Stomach (tissue), 9 donors: Measurements from ENCODE around the gene SERPINF2. TPM values are rescaled to one million over a fixed set of nuclear protein-coding genes. Genes with fewer than 3 reads are reported as not detected.

Experiments
- DNase-seq, 2 donors: peaks; one replicate each; pipeline versions ENCODE4 v3.0.0 to v3.0.0-alpha.2; 2013 to 2019
- H3K27ac ChIP-seq, 5 donors: fragments of 200-600 bp in 4 of 5; sonication (generic) in 4 of 5; one replicate each; pipeline ENCODE4 v1.5.1; 2013 to 2019; ENCODE audit warnings: mild to moderate bottlenecking in 1 of 5, moderate library complexity in 1 of 5
- H3K27me3 ChIP-seq, 3 donors: fragments of 200-600 bp; sonication (generic); one replicate each; pipeline ENCODE4 v1.5.1; 2017 to 2019; ENCODE audit warnings: mixed run types in 1 of 3
- H3K36me3 ChIP-seq, 4 donors: fragments of 200-600 bp; sonication (generic); 1 replicate in 3 of 4; 2 replicates in 1 of 4; pipeline ENCODE4 v1.5.1; 2016 to 2019
- H3K4me1 ChIP-seq, 4 donors: fragments of 200-600 bp; sonication (generic); one replicate each; pipeline ENCODE4 v1.5.1; 2016 to 2019
- H3K4me3 ChIP-seq, 4 donors: fragments of 200-600 bp; sonication (generic) in 3 of 4; one replicate each; pipeline ENCODE4 v1.5.1; 2016 to 2019; ENCODE audit warnings: mild to moderate bottlenecking in 1 of 4
- H3K9me3 ChIP-seq, 4 donors: fragments of 200-600 bp; sonication (generic); one replicate each; pipeline ENCODE4 v1.5.1; 2016 to 2019
- EP300 ChIP-seq: sonication (generic); formaldehyde crosslinking; IDR thresholded peaks from one replicate; pipeline ENCODE4 v1.6.1; 2017; ENCODE audit warnings: antibody characterized with exemption
- POLR2A ChIP-seq, 4 donors: fragments of 450-650 bp; IDR thresholded peaks; one replicate each; pipeline ENCODE4 v1.6.1; 2016; ENCODE audit warnings: antibody characterized with exemption in 4 of 4, control low read depth in 2 of 4, mild to moderate bottlenecking in 1 of 4, moderate library complexity in 1 of 4
- POLR2AphosphoS5 ChIP-seq, 3 donors: sonication (generic); formaldehyde crosslinking; IDR thresholded peaks; one replicate each; pipeline ENCODE4 v1.6.1; 2016; ENCODE audit warnings: antibody characterized with exemption in 3 of 3
- WGBS, 5 donors: extraction: QIAGEN DNeasy Blood & Tissue Kit in 3 of 5; methylation state at CpG; one replicate each; pipeline versions ENCODE4 v1.1.5 to v1.1.7; 2013 to 2018; 5-methylcytosine and 5-hydroxymethylcytosine counted together
- intact Hi-C: fragments of 100-400 bp; cut with DNase I; formaldehyde crosslinking; loops from one replicate; pipeline ENCODE4 v1.15.1; 2023; ENCODE audit warnings: low total_unique reads
- polyA plus RNA-seq, 3 donors: library from polyadenylated mRNA; stranded (reverse); fragments of 200-250 nt; gene quantifications; one replicate each; pipeline ENCODE4 v1.2.3, GENCODE V29; 2013
- total RNA-seq, 5 donors: library from RNA; depleted of rRNA; stranded (reverse); fragments of >200 nt; gene quantifications; one replicate each; pipeline versions ENCODE4 v1.1.0 to v1.2.3, GENCODE V29; 2014 to 2016
- TF ChIP-seq, protein P1 (sequence below), 7 experiments: fragments of 450-650 bp in 4 of 7; fragments of 200-600 bp in 3 of 7; sonication (generic) in 3 of 7; IDR thresholded peaks; one replicate each; pipeline ENCODE4 v1.5.1; 2016 to 2019; ENCODE audit warnings: antibody characterized with exemption in 7 of 7, control low read depth in 2 of 7, mild to moderate bottlenecking in 1 of 7
- donor health status: healthy with polysubstance abuse.
- donor health status: Bipolar disorder and iron deficiency.
- donor health status: healthy.

Gene SERPINF2
- total and polyA plus RNA-seq, 8 donors: 0.45 to 5.2 (median 1.3) TPM

DNA sequence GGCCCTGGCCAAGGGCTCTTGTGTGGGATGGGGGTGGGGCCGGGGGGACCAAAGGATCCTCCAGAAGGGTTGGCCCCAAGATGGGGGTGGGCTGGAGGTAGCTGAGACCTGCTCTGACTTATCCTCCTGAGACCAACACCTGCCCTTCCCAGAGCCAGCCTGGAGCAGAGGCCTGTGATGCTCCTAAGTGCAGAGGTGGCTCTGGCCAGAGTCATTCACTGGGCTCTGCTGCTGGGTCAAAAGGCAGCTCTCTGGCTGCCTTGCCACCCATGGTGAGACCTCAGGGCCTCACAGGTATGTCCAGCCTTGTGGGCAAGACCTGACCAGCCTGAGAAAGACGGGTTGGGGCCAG lies 393 bp downstream of the SERPINF2 start:
- no peak for TF ChIP-seq EP300
- no peak for TF ChIP-seq POLR2AphosphoS5 (IDR thresholded peaks at IDR 0.05)
- TF ChIP-seq, protein P1, sequence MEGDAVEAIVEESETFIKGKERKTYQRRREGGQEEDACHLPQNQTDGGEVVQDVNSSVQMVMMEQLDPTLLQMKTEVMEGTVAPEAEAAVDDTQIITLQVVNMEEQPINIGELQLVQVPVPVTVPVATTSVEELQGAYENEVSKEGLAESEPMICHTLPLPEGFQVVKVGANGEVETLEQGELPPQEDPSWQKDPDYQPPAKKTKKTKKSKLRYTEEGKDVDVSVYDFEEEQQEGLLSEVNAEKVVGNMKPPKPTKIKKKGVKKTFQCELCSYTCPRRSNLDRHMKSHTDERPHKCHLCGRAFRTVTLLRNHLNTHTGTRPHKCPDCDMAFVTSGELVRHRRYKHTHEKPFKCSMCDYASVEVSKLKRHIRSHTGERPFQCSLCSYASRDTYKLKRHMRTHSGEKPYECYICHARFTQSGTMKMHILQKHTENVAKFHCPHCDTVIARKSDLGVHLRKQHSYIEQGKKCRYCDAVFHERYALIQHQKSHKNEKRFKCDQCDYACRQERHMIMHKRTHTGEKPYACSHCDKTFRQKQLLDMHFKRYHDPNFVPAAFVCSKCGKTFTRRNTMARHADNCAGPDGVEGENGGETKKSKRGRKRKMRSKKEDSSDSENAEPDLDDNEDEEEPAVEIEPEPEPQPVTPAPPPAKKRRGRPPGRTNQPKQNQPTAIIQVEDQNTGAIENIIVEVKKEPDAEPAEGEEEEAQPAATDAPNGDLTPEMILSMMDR (IDR thresholded peaks at IDR 0.05): no peak
- TF ChIP-seq POLR2A (IDR thresholded peaks at IDR 0.05): no peak
- Histone ChIP-seq H3K27me3 (no peaks in the 10 kb centered on the region), H3K4me1 (peaks cover 0 to 14% (median 7%) of the 10 kb centered on the region in 4 donors), H3K4me3 (no peak overlapping the region), H3K36me3 (peaks cover 0 to 6% (median 3%) of the 10 kb centered on the region in 4 donors), H3K9me3 (no peaks in the 10 kb centered on the region), H3K27ac (peak overlapping the region in 1 of 5 donors; percentile 38)
- no peak for DNase-seq
- 79 to 97% (median 86%) methylated on average over 2 of the region's 2 CpGs for WGBS, 5 donors
- intact Hi-C loops: no loop called here

DNA sequence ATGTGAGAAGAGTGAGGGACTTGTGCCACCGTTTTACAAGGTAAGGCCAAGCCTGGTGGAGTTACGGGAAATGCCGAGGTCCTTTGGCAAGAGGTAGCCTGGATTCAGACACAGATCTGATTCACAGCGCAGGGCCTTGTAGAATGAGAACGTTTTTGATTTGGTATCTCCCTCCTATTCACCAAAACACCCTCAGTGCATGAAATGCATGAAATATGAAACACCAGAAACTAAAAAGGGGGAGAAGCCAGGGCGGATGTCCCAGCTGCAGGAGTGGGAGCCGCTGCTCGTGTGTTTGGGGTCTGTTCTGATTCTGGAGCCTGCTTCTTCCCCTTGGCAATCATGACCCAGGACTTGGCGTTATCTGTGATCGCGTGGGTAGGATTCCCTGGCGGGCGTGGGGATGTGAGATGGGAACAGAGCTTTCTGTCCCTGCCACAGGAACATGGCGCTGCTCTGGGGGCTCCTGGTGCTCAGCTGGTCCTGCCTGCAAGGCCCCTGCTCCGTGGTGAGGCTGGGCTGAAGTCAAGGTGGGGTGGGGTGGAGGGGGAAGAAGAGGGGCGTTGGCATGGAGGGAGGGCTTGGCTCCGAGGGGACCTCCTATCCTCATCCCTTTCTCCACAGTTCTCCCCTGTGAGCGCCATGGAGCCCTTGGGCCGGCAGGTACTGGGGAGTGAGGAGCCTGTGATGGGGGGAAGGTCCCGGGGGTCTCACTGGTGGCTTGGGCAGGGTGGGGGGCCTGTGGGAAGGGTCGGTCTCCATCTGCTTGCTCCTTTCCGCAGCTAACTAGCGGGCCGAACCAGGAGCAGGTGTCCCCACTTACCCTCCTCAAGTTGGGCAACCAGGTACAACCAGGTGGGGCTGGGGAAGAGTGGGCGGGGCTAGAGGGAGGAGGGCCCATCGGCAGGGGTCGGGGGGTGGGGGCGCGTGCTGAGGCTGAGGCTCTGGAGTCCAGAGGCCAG lies 2.2 kb downstream of the SERPINF2 start:
- intact Hi-C loops: no loop called here
- no peak for DNase-seq
- Histone ChIP-seq H3K9me3 (no peaks in the 10 kb centered on the region), H3K4me3 (no peak overlapping the region), H3K27ac (no peak overlapping the region), H3K27me3 (no peaks in the 10 kb centered on the region), H3K36me3 (no peaks in the 10 kb centered on the region), H3K4me1 (peaks cover 0 to 14% (median 7%) of the 10 kb centered on the region in 4 donors)
- 74 to 81% (median 77%) methylated on average over 20 to 29 of the region's 29 CpGs for WGBS, 5 donors
- no peak for TF ChIP-seq POLR2A (IDR thresholded peaks at IDR 0.05)
- TF ChIP-seq POLR2AphosphoS5 (IDR thresholded peaks at IDR 0.05): no peak
- TF ChIP-seq EP300: no peak
- TF ChIP-seq, protein P1 (IDR thresholded peaks at IDR 0.05): no peak

DNA sequence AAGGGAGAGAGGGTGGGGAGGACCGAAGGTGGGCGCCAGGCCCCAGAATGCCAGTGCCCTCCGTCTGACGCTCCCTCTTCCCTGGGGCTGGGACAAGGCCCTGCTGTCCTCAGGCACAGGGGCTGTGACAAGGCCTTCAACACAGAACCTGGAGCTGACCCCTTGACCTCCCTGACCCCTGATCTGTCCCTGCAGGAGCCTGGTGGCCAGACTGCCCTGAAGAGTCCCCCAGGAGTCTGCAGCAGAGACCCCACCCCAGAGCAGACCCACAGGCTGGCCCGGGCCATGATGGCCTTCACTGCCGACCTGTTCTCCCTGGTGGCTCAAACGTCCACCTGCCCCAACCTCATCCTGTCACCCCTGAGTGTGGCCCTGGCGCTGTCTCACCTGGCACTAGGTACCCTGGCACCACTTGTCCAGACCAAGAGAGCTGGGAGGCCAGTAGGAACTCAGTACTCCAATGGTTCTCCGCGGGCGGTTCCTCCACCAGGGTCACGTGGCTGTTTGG lies 2.9 kb downstream of the SERPINF2 start:
- no peaks in the 10 kb centered on the region for H3K27me3 ChIP-seq
- H3K27ac ChIP-seq: no peak overlapping the region
- TF ChIP-seq POLR2A (IDR thresholded peaks at IDR 0.05) (no peak), POLR2AphosphoS5 (IDR thresholded peaks at IDR 0.05) (no peak), EP300 (no peak)
- TF ChIP-seq, protein P1 (IDR thresholded peaks at IDR 0.05): no peak
- H3K4me1 ChIP-seq: peaks cover 0 to 14% (median 8%) of the 10 kb centered on the region in 4 donors
- H3K36me3 ChIP-seq: no peaks in the 10 kb centered on the region
- no peak overlapping the region for H3K4me3 ChIP-seq
- H3K9me3 ChIP-seq: no peaks in the 10 kb centered on the region
- WGBS, 5 donors: 88 to 94% (median 92%) methylated on average over 9 to 12 of the region's 12 CpGs
- intact Hi-C loops: no loop called here
- DNase-seq: no peak

DNA sequence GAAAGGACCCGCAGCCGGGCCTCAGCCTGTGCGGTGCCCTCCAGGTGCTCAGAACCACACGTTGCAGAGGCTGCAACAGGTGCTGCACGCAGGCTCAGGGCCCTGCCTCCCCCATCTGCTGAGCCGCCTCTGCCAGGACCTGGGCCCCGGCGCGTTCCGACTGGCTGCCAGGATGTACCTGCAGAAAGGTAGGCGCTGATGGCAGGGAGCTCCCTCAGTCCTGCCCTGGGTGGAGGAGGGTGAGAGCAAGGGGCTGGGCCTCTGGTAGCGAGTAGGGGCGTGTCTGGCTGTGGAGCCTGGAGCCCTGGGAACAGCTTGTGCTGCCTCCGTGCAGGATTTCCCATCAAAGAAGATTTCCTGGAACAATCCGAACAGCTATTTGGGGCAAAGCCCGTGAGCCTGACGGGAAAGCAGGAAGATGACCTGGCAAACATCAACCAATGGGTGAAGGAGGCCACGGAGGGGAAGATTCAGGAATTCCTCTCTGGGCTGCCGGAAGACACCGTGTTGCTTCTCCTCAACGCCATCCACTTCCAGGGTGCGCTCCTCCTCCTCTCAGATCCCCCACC lies 4.4 kb downstream of the SERPINF2 start:
- intact Hi-C loops: no loop called here
- Histone ChIP-seq H3K4me3 (no peak overlapping the region), H3K4me1 (peaks cover 0 to 25% (median 11%) of the 10 kb centered on the region in 4 donors), H3K27ac (peak overlapping the region in 4 of 5 donors; percentile 53 to 64 (median 57)), H3K9me3 (no peaks in the 10 kb centered on the region), H3K27me3 (no peaks in the 10 kb centered on the region), H3K36me3 (no peaks in the 10 kb centered on the region)
- TF ChIP-seq POLR2AphosphoS5 (IDR thresholded peaks at IDR 0.05): peak; percentile 51 to 75 (median 60)
- TF ChIP-seq EP300: peak; percentile 88
- TF ChIP-seq POLR2A (IDR thresholded peaks at IDR 0.05): no peak
- TF ChIP-seq, protein P1 (IDR thresholded peaks at IDR 0.05): no peak
- DNase-seq: peak; percentile 63 to 76
- WGBS, 5 donors: 36 to 74% (median 56%) methylated on average over 18 to 22 of the region's 22 CpGs
